LHCN-M2 (cell line): Measurements from ENCODE around the gene ZBBX. TPM values are rescaled to one million over a fixed set of nuclear protein-coding genes. Genes with fewer than 3 reads are reported as not detected.

ENCODE experiments used
- DNase-seq: peaks from one replicate; pipeline ENCODE4 v3.0.0-alpha.2; 2012; ENCODE audit warnings: low read depth
- total RNA-seq: library from RNA; depleted of rRNA; stranded (reverse); fragments of >200 nt; gene quantifications from 2 replicates; pipeline ENCODE4 v1.2.3, GENCODE V29; 2014; rRNA removed

Gene ZBBX
- total RNA-seq, 1 experiment from 2014 or later: not detected

DNA sequence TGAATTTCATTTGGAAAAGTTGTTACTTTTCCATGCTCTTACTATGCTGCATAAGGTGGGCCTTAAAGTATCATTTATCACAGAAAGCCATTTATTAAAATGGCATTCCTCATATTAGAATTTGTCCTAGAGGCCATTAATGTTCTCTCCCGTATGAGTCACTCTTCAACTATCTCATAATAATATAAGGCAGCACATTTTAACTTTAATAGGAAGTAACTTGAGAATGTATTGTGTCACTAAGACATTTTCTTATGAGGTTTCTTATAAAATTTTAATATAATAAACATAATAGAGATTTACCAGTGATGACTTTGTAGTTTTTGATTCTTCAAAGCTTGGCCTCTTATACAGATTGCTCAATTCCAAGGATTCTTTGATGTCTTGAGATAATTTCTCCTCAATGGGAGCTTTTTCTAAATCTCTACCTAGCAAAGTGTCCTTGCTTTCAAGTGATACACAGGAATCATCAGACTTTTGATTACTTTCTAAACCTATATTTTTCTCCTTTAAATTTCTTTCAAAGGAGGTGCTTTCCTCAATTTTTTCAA is 74.7 kb downstream of the ZBBX start:
- no peak for DNase-seq

DNA sequence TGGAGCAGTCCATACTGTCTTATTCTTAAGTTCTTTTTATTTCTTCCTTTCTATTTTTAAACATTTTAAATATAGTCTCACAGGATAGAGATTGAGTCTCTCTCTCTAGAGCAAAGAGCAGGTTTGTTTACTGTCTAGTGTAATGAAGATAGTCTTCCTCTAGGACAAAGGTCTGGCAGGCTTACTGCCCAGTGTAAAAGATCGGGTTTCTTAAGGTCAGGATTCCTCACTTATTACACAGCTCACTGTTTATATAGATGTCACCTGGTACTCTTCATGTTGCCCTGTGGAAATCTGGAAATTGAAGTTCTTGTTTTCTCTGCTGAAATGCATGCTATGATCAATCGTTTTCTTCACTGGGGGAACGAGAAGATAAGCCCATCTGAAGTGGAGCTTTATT is 76.0 kb downstream of the ZBBX start:
- no peak for DNase-seq

DNA sequence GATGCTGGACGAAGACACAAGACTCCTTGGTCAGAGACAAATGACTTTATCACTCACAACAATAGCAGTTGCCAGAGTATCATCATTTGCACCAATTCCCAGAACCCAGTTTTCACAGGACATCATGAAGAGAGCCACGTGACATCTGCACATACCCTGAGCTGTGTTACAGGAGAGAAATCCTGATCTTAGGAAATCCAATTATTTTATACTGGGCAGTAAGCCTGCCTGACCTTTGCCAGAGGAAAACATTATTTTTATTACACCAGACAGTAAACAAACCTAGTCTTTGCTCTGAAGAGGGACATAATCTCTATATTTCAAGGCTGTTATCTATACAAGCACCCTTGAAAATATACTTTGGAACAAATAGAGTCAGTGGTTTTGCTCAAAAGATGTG is 77.4 kb downstream of the ZBBX start:
- DNase-seq: no peak

DNA sequence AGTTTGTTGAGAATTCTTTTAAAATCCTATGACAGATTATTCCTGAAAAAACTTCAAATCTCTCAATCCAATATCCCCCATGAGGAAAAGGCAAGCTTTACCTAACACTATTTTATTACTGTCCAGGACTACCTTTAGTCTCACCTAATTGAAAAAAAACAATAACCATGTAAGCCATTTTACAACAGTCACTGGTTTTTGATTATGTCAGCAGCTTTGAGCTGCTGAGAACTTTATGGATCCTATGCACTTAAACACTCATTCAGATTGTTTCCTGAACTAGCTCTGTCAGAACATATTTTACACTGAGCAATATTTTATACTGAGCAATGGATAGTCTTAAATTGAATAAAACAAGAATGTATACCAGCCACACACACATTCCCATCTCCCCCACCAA is 79.9 kb downstream of the ZBBX start:
- DNase-seq: no peak

DNA sequence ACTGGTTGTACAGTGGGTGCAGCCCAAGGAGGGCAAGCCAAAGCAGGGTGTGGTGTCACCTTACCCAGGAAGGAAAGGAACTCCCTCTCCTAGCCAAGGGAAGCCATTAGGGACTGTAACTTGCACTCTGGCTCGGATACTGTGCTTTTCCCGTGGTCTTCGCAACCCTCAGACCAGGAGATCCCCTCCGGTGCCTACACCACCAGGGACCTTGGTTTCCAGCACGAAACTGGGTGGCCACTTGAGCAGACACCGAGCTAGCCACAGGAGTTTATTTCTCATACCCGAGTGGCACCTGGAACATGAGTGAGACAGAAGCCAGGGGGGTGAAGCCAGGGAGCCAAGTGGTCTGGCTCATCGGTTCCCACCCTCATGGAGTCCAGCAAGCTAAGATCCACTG is 90.7 kb downstream of the ZBBX start:
- no peak for DNase-seq

DNA sequence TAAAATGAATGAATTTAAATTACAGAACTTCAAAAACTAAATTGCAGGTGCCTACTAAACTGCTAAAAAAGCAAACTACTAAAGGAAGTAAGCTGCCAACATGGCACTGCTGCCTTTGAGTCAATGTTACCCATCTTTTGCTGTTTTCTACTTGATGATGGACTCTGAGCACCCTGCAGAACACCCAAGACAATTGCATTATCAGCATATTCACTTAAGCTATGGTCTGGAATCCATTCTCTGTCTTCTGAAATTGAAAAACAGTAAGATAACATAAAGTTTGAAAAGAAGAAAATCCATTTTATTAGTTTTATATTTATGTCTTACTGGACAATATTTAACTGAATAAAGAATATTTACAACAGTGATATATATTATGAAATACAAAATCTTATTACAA is 91.4 kb downstream of the ZBBX start:
- DNase-seq: no peak

DNA sequence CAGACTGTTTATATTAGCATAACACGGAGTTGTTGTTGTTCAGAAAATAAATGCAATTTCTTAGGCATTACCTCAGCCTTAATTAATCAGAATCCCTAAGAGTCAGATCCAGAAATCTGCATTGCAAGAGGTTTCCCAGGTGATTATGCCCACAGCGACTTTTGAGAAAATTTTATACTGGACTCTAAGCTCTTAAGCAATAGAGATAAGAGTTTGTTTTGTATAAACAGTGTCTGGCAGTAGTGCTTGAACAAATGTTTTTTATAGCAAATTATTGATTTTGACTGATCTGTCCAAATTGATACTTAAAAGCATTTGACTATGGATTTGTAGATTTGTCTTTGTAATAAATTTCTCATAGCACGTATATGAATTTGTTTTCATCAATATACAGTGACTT is 92.8 kb downstream of the ZBBX start:
- no peak for DNase-seq

DNA sequence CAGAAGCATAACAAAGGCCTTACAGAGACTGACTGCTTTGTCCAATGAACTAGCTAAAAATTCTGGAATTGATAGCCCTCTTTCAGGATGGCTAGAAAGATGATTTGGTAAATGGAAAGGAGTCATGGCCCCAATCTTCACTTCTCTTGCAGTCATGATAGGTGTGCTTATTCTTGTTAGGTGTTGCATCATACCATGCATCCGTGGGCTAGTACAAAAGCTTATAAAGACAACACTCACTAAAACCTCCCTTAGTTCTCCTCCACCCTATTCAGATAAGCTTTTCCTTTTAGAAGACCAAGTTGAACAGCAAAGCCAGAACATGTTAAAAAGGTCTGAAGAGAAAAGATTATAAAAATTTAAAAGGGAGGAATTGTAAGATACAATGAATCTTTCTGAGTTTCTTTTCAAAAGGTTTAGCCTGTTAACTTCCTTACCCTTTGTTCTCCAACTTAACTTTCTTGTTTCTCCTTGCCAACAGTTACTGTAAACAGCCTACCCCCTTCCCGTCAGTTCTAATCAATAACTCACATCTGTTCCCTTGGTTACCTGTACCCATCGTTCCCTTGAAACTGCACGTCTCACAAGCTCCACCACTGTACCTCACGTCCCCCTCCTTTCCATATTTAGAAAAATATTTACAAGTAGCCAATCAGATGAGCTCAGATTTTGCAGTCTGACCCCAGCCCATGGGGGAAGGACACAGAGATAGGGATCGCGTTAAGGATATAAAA is 105.8 kb downstream of the ZBBX start:
- no peak for DNase-seq

DNA sequence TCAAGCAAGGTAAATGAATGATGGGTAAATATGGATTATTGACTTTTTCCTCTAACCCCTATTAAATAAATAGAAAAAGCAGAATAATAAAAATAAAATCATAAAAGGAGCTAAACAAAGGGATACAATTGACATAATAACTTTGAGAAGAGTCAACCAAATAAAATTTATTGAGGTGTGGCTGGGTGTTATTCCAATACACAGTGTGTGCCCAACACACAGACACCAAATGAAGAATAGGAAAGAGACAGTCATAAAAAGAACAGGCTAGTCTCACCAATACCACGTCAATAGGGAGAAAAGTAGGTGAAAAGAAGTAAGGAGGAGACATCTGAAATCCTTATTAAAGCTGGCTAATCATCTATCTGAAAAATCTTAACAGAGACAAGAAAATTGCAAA is 127.1 kb downstream of the ZBBX start:
- no peak for DNase-seq

DNA sequence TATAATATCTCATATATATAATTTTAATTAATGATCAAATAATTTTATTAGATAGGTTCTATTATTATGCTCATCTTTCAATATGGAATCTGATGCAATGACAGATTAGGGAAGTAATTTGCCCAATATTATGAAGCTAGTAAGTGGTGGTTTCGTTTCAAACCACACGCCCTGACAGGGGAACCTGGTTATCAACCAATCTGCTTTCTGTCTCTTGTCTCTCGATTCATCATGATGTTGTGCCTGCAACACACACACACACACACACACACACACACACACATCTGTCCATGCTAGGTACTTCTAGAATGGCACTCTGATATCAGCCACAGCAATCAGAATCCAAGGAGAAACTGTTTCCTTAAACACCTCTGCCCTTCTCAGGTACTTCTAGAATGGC is 128.4 kb downstream of the ZBBX start:
- no peak for DNase-seq

DNA sequence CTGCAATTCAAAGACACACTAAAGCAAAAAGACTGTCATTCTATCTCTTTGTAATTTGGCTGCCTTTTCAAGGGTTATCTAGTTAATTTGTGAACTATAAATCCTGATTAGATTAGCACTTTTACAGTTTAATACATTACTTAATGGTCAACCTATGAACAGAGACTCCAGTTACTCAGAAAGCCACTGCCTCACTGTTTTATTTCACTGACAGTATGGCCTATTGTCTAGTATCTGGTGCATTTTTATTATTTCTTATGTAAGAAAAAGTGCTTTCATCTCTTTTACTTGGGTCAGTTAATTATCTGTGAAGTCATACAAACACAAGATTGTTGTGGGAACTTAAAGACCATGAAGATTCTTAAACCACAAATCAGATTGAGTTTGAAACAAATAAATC is 133.8 kb downstream of the ZBBX start:
- no peak for DNase-seq

DNA sequence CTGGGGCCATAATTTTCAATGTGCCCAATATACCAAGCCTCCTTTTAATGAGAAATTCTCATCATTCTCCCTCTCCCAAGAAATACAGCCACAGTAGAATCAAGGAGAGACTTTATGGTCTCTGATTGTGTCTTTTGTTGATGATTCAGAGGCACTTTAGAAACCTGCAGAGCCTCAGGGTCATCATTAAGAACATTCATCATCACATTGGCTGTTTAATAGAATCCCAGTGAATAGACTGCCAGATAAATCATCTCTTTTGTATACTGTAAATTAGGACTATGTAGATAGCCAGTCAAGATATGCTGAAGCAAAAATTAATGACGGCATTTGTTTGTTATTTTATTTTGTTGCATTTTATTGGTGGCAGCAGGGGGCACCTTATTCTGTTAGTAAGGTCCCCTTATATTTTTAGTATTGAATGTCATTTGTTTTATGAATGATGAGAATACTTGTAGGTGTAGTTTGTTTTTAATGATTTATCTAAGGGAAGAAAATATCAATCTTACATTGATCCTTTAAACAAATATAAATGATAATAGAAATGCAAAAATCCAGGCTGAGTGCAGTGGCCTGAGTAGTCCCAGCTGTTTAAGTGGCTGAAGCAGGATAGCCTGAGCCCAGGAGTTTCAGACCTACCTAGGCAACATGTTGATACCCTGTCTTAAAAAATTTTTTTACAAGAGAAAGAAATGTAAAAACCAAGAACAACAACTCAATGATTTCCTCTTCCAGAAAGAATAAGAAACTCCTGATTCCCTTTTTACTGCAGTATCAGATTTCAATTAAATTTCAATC is 138.8 kb downstream of the ZBBX start:
- DNase-seq: no peak

DNA sequence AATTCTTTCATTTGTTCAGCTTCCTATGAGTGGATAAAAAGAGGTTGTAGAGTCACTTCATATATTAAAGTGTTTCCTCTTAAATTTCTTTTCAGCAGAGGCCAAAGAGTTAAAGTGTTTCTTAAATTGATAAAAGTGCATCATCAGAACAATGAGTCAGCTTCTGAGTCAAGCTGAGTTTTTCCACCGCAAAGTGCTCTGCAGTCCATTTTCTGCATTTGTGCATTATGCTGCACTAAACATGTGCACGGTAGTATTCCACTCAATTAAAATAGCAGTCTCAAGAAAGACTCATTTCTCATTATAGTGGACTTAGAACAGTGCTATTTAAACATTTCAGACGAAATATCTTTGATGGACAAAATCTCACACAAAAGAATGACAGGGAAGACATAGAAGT is 152.0 kb downstream of the ZBBX start:
- peak; percentile 1 for DNase-seq

DNA sequence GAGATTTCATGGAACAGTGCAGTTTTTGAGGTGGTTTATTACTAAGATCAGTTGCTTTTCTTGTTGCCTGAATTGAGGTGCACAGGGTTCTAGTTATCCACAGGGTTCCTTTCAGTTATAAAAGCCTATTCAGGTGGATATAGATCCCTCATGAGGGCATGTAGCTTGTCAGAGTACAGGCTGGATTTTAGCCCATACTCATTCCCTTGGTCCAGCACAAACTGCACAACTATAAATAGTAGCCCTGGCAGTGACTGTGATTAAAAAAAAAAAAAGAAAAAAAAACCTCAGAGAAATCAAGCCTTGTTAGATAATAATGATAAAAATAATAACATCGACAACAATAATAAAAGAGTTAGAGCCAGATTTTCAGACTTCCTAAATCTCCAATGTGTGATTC is 154.3 kb downstream of the ZBBX start:
- no peak for DNase-seq

DNA sequence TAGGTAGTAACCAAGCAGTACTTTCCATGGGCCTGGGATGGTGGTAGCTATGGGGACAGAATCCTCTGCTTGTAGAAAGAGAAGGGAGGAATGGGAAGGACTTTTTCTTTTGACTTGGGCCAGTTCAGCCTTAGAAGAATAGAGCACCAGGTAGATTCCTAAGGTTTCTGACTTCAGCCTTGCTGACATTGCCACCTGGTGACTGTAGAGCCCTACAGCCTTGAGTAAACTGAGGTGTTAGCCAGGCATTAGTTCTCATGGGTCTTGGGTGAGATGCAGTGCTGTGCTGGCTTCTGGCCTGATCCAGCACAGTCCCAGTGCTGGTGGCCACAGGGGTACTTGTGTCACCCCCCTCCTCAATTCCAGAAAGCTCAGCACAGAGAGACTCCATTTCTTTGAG is 171.1 kb downstream of the ZBBX start:
- DNase-seq: no peak

DNA sequence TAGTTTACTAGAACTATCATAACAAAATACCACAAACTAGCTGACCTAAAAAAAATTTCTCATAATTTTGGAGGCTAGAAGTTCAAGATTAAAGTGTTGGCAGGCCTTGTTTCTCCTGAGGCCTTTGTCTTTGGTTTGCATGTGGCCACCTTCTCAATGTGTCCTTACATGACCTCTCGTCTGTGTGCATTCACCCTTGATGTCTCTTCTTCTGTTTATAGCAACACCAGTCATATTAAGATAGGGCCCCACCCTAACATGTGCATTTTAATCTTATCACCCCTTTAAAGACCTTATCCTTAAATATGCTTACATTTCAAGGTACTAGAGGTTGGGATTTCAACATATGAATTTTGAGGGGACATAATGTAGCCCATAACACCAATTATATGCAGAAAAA is 177.0 kb downstream of the ZBBX start:
- no peak for DNase-seq

DNA sequence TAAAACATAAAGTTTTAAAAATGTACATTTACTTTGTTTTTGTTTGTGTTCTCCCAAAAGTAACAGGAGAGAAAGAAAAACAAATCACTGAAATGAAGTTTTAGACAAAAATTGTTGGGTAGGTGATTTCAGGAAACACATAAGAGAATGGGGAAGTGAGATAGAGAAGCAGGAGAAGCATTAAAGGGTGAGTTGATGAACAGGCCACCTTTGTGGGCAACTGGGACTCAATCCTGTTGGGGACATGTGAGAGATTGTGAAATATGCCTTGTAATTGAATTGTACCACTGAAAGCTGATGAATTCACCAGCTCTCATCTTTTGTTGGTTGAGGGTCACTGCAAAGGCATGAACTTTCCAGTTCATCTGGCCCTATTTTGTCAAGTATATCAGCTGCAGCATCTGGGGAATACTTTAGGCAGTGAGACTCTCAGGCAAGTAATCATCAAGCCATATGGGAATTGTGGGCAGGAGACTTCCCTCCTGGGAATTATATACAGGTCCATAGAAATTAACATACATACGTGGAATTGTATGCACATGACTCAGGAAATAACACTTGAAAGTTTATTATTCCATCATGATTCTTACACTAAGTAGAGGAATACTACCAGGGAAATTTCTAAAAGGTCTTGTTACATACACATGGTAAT is 181.0 kb downstream of the ZBBX start:
- DNase-seq: no peak

Other genes starting within 250 kb of the ZBBX start
- gene SERPINI2, start 93.7 kb upstream of the ZBBX start, total RNA-seq: not detected in 2 replicates